SK-N-SH treated with all-trans-retinoic acid at 6 μM for 48 hours (cell line): ENCODE measurements around the gene HDGF.

ENCODE experiments used
- ARNTL ChIP-seq: fragments of 450-650 bp; formaldehyde crosslinking; IDR thresholded peaks from 2 replicates; pipeline ENCODE4 v1.5.0; 2020; ENCODE audit warnings: low read depth, mild to moderate bottlenecking, moderate library complexity, borderline replicate concordance
- CSDC2 ChIP-seq: fragments of 250-450 bp; sonication (Bioruptor Pico); IDR thresholded peaks from 2 replicates; pipeline ENCODE4 v1.5.0; 2020; ENCODE audit warnings: mild to moderate bottlenecking, moderate library complexity
- ESRRG ChIP-seq: fragments of 250-450 bp; sonication (Bioruptor Pico); IDR thresholded peaks from 2 replicates; pipeline ENCODE4 v1.6.1; 2021; ENCODE audit warnings: mild to moderate bottlenecking
- OSR1 ChIP-seq: fragments of 250-450 bp; sonication (Bioruptor Pico); IDR thresholded peaks from 2 replicates; pipeline ENCODE4 v1.8.0; 2022; ENCODE audit warnings: moderate library complexity, mild to moderate bottlenecking, inconsistent platforms
- RARB ChIP-seq: fragments of 250-450 bp; sonication (Bioruptor Pico); IDR thresholded peaks from 2 replicates; pipeline ENCODE4 v1.8.0; 2021; ENCODE audit warnings: mild to moderate bottlenecking, moderate library complexity
- ZFP3 ChIP-seq: fragments of 250-450 bp; sonication (Bioruptor Pico); IDR thresholded peaks from 2 replicates; pipeline ENCODE4 v1.5.0; 2020; ENCODE audit warnings: mild to moderate bottlenecking, moderate library complexity
- TF ChIP-seq, protein P1 (sequence below): fragments of 250-450 bp; sonication (Bioruptor Pico); IDR thresholded peaks from 2 replicates; pipeline ENCODE4 v1.5.1; 2021; ENCODE audit warnings: mild to moderate bottlenecking, moderate library complexity

GRCh38 chr1:156796340-156797097 lies 45.0 kb upstream of the HDGF start:
- TF ChIP-seq ESRRG (no peak), ZFP3 (CRISPR knock-in tag) (no peak), ARNTL (CRISPR knock-in tag) (no peak), CSDC2 (CRISPR knock-in tag) (no peak), OSR1 (no peak), RARB (CRISPR knock-in tag) (no peak)
- TF ChIP-seq, protein P1, sequence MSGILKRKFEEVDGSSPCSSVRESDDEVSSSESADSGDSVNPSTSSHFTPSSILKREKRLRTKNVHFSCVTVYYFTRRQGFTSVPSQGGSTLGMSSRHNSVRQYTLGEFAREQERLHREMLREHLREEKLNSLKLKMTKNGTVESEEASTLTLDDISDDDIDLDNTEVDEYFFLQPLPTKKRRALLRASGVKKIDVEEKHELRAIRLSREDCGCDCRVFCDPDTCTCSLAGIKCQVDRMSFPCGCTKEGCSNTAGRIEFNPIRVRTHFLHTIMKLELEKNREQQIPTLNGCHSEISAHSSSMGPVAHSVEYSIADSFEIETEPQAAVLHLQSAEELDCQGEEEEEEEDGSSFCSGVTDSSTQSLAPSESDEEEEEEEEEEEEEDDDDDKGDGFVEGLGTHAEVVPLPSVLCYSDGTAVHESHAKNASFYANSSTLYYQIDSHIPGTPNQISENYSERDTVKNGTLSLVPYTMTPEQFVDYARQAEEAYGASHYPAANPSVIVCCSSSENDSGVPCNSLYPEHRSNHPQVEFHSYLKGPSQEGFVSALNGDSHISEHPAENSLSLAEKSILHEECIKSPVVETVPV = no peak
